ENCODE measurements around the gene ZNF552. TPM values are rescaled to one million over a fixed set of nuclear protein-coding genes. Genes with fewer than 3 reads are reported as not detected.
"Not testable (repeated sequence)": the region's sequence is repeated elsewhere in the genome, so short reads cannot be mapped to it uniquely, and the experiment has no call there.

The ZNF552 gene
- 3.3 and 3.5 TPM in 2 replicates for total RNA-seq (2014; rRNA removed; shearing (Covaris generic))

GRCh38 chr19:57814505-57815246 lies at the start of gene ZNF552:
ZNF552 (minus strand) TSS chr19:57814913; CDS start chr19:57814743, 170 bp downstream.
- Histone ChIP-seq H3K4me3 (peak within 1 kb of the TSS; percentile 60), H3K27ac (0 out of 2 replicates have a peak within 1 kb of the TSS, but pooled peaks have one; percentile 12), H3K36me3 (peaks cover 10% of the 10 kb centered on the region), H3K9me3 (replicated peaks) (no peaks in the 10 kb centered on the region), H3K4me1 (replicated peaks) (peaks cover 5% of the 10 kb centered on the region), H3K27me3 (replicated peaks) (no peaks in the 10 kb centered on the region)
- DNase-seq (ENCODE audit: low read depth in 1 of 2, low spot score in 2 of 2), result peak; percentile 75 to 85

- not testable (repeated sequence) for H3K4me1 ChIP-seq (replicated peaks); H3K27ac ChIP-seq; H3K27me3 ChIP-seq (replicated peaks); DNase-seq (ENCODE audit: low read depth in 1 of 2, low spot score in 2 of 2); H3K4me3 ChIP-seq; H3K9me3 ChIP-seq (replicated peaks)
- peaks cover 73% of the 10 kb centered on the region for H3K36me3 ChIP-seq
Measured at GRCh38 chr19:57862351-57862750, 47.6 kb upstream of the ZNF552 start.

GRCh38 chr19:57854117-57854516 lies 39.4 kb upstream of the ZNF552 start:
- peaks cover 52% of the 10 kb centered on the region for H3K36me3 ChIP-seq
- not testable (repeated sequence) for H3K27ac ChIP-seq; H3K27me3 ChIP-seq (replicated peaks); H3K4me3 ChIP-seq; H3K9me3 ChIP-seq (replicated peaks); DNase-seq (ENCODE audit: low read depth in 1 of 2, low spot score in 2 of 2); H3K4me1 ChIP-seq (replicated peaks)

DNA sequence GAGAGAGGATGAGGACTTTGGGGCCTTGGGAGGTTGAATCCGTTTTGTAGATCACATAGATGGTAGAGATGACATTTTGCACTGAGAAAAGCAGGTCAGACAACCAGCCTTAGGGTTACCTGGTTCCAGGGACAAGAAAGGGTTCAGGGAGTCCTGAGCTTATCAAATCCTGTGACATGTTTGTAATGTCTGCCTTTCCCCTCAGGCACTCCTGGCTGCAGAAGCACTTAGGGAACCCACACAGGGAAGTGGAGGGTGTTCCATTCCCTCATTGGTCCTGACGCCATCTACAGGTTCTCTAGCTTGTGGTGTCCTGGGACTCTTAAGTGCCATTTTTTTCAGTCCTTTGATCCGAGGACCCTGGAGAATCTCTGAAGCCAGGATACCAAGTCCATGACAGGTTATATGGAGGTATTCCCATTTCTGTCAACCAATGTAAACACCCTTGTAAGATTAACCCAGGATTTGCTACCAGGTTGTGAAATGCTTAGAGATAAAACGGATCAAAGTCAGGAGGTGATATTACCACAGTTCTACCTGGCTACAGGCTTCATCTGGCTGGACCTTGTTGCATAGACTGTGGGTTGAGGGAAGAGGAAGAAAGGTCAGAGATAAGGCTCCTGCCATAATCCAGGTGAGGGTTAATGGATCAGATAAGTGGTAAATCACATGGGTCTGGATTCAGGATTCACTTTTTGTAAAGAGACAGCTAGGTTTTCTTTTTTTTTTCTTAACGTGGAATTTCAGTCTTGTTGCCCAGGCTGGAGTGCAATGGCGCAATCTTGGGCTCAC lies 37.3 kb upstream of the ZNF552 start:
- H3K4me1 ChIP-seq (replicated peaks); H3K27me3 ChIP-seq (replicated peaks); DNase-seq (ENCODE audit: low read depth in 1 of 2, low spot score in 2 of 2); H3K4me3 ChIP-seq; H3K9me3 ChIP-seq (replicated peaks); H3K27ac ChIP-seq: not testable (repeated sequence)
- H3K36me3 ChIP-seq, result peaks cover 43% of the 10 kb centered on the region

GRCh38 chr19:57850553-57851017 lies 35.9 kb upstream of the ZNF552 start:
- H3K4me1 ChIP-seq (replicated peaks), result peaks cover 4% of the 10 kb centered on the region; the same call in 1 of the 2 replicates
- DNase-seq (ENCODE audit: low read depth in 1 of 2, low spot score in 2 of 2), result peak in 1 of 2 experiments; percentile 45
- H3K4me3 ChIP-seq, result peak overlapping the region; percentile 51
- H3K27me3 ChIP-seq (replicated peaks), result no peaks in the 10 kb centered on the region
- H3K36me3 ChIP-seq, result peaks cover 34% of the 10 kb centered on the region
- H3K9me3 ChIP-seq (replicated peaks), result no peaks in the 10 kb centered on the region
- peak overlapping the region; percentile 44 for H3K27ac ChIP-seq

DNA sequence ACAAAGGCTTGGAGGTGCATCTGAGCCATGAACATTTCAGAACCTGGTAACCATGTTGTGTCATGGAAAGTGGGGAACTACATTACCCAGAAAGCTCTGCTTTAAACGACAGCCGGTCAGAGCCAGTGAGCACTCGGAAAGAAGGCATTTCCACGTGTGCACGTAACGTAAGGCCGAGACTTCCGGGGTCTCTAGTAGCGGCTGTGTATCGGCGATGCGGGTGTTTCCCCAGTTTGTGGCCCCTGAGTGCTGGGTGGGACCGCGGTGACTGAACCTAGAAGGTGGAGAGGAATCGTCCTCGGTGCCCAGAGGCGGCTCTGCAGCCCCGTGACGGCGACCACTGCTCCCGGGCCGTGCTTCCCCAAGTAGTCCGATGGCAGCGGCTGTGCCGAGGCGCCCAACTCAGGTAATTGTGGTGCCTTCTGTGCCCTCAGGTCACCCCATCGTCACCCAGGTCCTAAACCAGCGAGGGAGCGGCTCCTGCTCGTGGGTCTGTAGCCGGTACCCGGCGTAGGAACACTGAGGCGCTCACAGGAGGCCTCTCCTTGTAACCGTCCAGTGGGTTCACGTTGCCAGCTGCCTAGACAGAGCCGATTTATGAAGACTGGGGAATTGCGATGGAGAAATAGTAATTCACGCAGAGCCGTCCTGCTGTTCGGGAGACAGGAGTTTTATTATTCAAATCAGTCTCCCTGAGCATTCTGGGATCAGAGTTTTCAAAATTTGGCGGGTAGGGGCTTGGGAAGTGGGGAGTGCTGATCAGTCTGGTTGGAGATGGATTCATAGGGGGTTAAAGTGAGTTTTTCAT lies 35.2 kb upstream of the ZNF552 start, which contains the start of gene ZNF587:
ZNF587 (plus strand) TSS at position 194 of the 808 bp plus-strand sequence; CDS start at position 374, 180 bp downstream.
- peak within 1 kb of the TSS; percentile 51 for H3K4me3 ChIP-seq
- H3K27me3 ChIP-seq (replicated peaks); H3K4me1 ChIP-seq (replicated peaks); H3K9me3 ChIP-seq (replicated peaks): not testable (repeated sequence)
- peak; percentile 68 to 78 for DNase-seq (ENCODE audit: low read depth in 1 of 2, low spot score in 2 of 2)
- H3K36me3 ChIP-seq, result peaks cover 37% of the 10 kb centered on the region
- peak within 1 kb of the TSS; percentile 44 for H3K27ac ChIP-seq

GRCh38 chr19:57849162-57849665 lies 34.5 kb upstream of the ZNF552 start:
- Histone ChIP-seq H3K36me3 (peaks cover 39% of the 10 kb centered on the region), H3K4me3 (peak overlapping the region; percentile 51)
- not testable (repeated sequence) for H3K9me3 ChIP-seq (replicated peaks); DNase-seq (ENCODE audit: low read depth in 1 of 2, low spot score in 2 of 2); H3K27ac ChIP-seq; H3K27me3 ChIP-seq (replicated peaks); H3K4me1 ChIP-seq (replicated peaks)

GRCh38 chr19:57847164-57847563 lies 32.5 kb upstream of the ZNF552 start:
- H3K27ac ChIP-seq; DNase-seq (ENCODE audit: low read depth in 1 of 2, low spot score in 2 of 2): not testable (repeated sequence)

DNA sequence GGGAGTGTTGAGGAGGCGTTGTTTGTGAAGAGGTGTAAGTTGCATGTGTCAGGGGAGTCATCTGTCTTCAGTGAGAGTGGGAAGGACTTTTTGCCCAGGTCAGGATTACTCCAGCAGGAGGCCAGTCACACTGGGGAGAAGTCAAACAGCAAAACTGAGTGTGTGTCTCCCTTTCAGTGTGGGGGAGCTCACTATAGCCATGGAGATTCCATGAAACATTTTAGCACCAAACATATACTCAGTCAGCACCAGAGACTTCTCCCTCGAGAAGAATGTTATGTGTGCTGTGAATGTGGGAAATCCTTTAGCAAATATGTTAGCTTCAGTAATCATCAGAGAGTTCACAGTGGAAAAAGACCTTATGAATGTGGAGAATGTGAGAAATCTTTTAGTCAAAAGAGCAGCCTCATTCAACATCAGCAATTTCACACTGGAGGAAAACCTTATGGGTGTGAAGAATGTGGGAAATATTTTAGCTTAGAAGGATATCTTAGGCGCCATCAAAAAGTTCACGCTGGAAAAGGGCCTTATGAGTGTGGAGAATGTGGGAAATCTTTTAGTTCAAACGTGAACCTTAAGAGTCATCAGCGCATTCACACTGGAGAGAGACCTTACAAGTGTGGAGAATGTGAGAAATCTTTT lies 26.5 kb upstream of the ZNF552 start:
- Histone ChIP-seq H3K4me1 (replicated peaks) (no peaks in the 10 kb centered on the region), H3K36me3 (peaks cover 49% of the 10 kb centered on the region), H3K4me3 (no peak overlapping the region), H3K9me3 (replicated peaks) (no peaks in the 10 kb centered on the region), H3K27me3 (replicated peaks) (no peaks in the 10 kb centered on the region), H3K27ac (no peak overlapping the region)
- DNase-seq (ENCODE audit: low read depth in 1 of 2, low spot score in 2 of 2), result no peak

More at GRCh38 chr19:57847164-57847563, 32.5 kb upstream of the ZNF552 start:
- not testable (repeated sequence) for H3K9me3 ChIP-seq (replicated peaks); H3K27me3 ChIP-seq (replicated peaks); H3K4me1 ChIP-seq (replicated peaks); H3K4me3 ChIP-seq
- H3K36me3 ChIP-seq, result peaks cover 40% of the 10 kb centered on the region

- not testable (repeated sequence) for H3K4me1 ChIP-seq (replicated peaks); H3K9me3 ChIP-seq (replicated peaks); H3K27ac ChIP-seq; H3K27me3 ChIP-seq (replicated peaks); H3K4me3 ChIP-seq; DNase-seq (ENCODE audit: low read depth in 1 of 2, low spot score in 2 of 2)
- peaks cover 30% of the 10 kb centered on the region for H3K36me3 ChIP-seq
Measured at GRCh38 chr19:57838622-57839191, 24.0 kb upstream of the ZNF552 start.

DNA sequence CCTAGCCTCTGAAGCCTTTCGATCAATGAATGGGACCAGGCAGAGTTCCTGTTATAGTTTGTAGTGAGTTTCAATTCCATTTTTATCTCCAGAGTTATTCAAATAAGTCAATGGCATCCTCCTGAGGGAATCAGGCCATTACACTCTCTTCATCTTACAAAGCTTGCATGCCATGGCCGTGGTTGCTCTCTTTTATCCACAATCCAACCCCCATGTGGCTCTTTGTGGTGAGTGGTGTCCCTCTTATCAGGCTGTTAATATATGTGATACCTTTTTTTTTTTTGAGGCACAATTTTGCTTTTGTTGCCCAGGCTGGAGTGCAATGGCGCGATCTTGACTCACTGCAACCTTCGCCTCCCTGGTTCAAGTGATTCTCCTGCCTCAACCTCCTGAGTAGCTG lies 22.3 kb upstream of the ZNF552 start:
- H3K4me1 ChIP-seq (replicated peaks); H3K9me3 ChIP-seq (replicated peaks); H3K27ac ChIP-seq; H3K4me3 ChIP-seq; DNase-seq (ENCODE audit: low read depth in 1 of 2, low spot score in 2 of 2); H3K27me3 ChIP-seq (replicated peaks): not testable (repeated sequence)
- H3K36me3 ChIP-seq, result peaks cover 17% of the 10 kb centered on the region

DNA sequence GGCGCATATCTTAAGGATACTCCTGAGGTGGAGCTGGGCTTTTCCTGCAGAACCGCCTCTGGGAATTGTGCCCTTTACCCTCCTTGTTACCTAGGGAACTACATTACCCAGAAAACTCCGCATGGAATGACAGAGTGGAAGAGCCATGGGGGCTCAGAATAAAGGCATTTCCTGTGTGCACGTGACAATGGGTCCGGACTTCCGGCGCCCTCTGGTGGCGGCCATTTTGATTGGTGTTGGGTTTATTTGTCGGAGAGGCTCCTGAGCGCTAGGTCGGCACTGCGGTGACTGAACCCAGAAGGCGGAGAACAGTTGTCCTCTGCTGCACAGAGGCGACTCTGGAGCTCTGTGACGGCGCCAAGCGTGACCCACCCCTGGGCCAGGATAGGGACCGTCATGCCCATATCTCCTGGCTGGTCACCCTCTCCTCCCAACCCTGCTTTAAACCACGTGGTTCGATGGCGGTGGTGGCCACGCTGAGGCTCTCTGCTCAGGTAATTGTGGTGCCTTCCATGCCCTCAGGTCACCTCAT lies 15.4 kb upstream of the ZNF552 start, which contains the start of gene ZNF587B:
ZNF587B (plus strand) TSS at position 229 of the 532 bp plus-strand sequence; CDS start at position 459, 230 bp downstream.
- H3K27me3 ChIP-seq (replicated peaks), result no peaks in the 10 kb centered on the region
- DNase-seq (ENCODE audit: low read depth in 1 of 2, low spot score in 2 of 2), result peak; percentile 11 to 50
- peaks cover 13% of the 10 kb centered on the region for H3K36me3 ChIP-seq
- H3K4me3 ChIP-seq, result no peak within 1 kb of the TSS
- no peak within 1 kb of the TSS for H3K27ac ChIP-seq
- no peaks in the 10 kb centered on the region for H3K4me1 ChIP-seq (replicated peaks)
- H3K9me3 ChIP-seq (replicated peaks), result no peaks in the 10 kb centered on the region

Measured in SJSA1 (cell line).